ENCODE results near the gene TRIP12. TPM values are rescaled to one million over a fixed set of nuclear protein-coding genes. Genes with fewer than 3 reads are reported as not detected.
"Not testable (repeated sequence)": the region's sequence is repeated elsewhere in the genome, so short reads cannot be mapped to it uniquely, and the experiment has no call there.

Gene TRIP12
- total RNA-seq = 100 to 1,000 TPM; 232 to 296 TPM

GRCh38 chr2:229921892-229922448 is at the start of gene TRIP12:
Gene TRIP12 (minus strand): TSS chr2:229922009. CDS start chr2:229880079, 41,930 bp downstream.
- Mint-ChIP-seq H3K4me3 (peak within 1 kb of the TSS; percentile 99), H3K27me3 (no peaks in the 10 kb centered on the region), H3K4me1 (peaks cover 48% of the 10 kb centered on the region), H3K9me3 (no peaks in the 10 kb centered on the region), H3K27ac (peak within 1 kb of the TSS; percentile 98), H3K36me3 (ENCODE audit: low read depth) (peaks cover 32% of the 10 kb centered on the region)
- peak; percentile 91 for DNase-seq
- CTCF ChIA-PET = interaction anchor here (0.7 to 1.1 kb wide), 4 partner anchors 11 to 247 kb away, joined by 3 to 7 read pairs (median 3); no protein-coding TSS in a partner anchor
- POLR2A ChIA-PET = interaction anchor here (0.6 kb wide), 1 partner anchor 152 kb away, joined by 3 read pairs; no protein-coding TSS in a partner anchor

- CTCF ChIA-PET = interaction anchor here (0.6 kb wide), 2 partner anchors 639 to 1011 kb away, joined by 3 to 7 read pairs; no protein-coding TSS in a partner anchor
- Mint-ChIP-seq H3K27me3 (no peaks in the 10 kb centered on the region), H3K4me1 (no peaks in the 10 kb centered on the region), H3K27ac (no peak overlapping the region), H3K4me3 (no peak overlapping the region), H3K36me3 (ENCODE audit: low read depth) (no peaks in the 10 kb centered on the region), H3K9me3 (no peaks in the 10 kb centered on the region)
- no peak for DNase-seq
- POLR2A ChIA-PET = no interaction called here
Measured at GRCh38 chr2:229971298-229971790, 49.5 kb upstream of the TRIP12 start.

- Mint-ChIP-seq H3K27me3 (no peaks in the 10 kb centered on the region), H3K27ac (no peak overlapping the region), H3K9me3 (no peaks in the 10 kb centered on the region), H3K4me1 (no peaks in the 10 kb centered on the region), H3K4me3 (no peak overlapping the region), H3K36me3 (ENCODE audit: low read depth) (no peaks in the 10 kb centered on the region)
- POLR2A ChIA-PET = no interaction called here
- no peak for DNase-seq
- CTCF ChIA-PET = interaction anchor here (1.2 kb wide), 1 partner anchor 190 kb away, joined by 3 read pairs; no protein-coding TSS in a partner anchor
Measured at GRCh38 chr2:229970406-229970805, 48.6 kb upstream of the TRIP12 start.

- POLR2A ChIA-PET = no interaction called here
- CTCF ChIA-PET = interaction anchor here (1.2 kb wide), 1 partner anchor 191 kb away, joined by 3 read pairs; no protein-coding TSS in a partner anchor
- DNase-seq = no peak
- Mint-ChIP-seq H3K27ac (no peak overlapping the region), H3K27me3 (no peaks in the 10 kb centered on the region), H3K36me3 (ENCODE audit: low read depth) (no peaks in the 10 kb centered on the region), H3K4me3 (no peak overlapping the region), H3K4me1 (no peaks in the 10 kb centered on the region), H3K9me3 (no peaks in the 10 kb centered on the region)
Measured at GRCh38 chr2:229969921-229970320, 48.1 kb upstream of the TRIP12 start.

- H3K4me1 Mint-ChIP-seq; DNase-seq; H3K36me3 Mint-ChIP-seq (ENCODE audit: low read depth); H3K27ac Mint-ChIP-seq; H3K9me3 Mint-ChIP-seq; H3K27me3 Mint-ChIP-seq; POLR2A ChIA-PET; H3K4me3 Mint-ChIP-seq: not testable (repeated sequence)
- CTCF ChIA-PET = interaction anchor here (0.7 kb wide), 1 partner anchor 884 kb away, joined by 3 read pairs; no protein-coding TSS in a partner anchor
Measured at GRCh38 chr2:229963596-229963995, 41.8 kb upstream of the TRIP12 start.

GRCh38 chr2:229956491-229956890 is 34.7 kb upstream of the TRIP12 start:
- no peaks in the 10 kb centered on the region for H3K4me1 Mint-ChIP-seq
- ChIA-PET CTCF (no interaction called here), POLR2A (no interaction called here)
- no peaks in the 10 kb centered on the region for H3K9me3 Mint-ChIP-seq
- no peak for DNase-seq
- no peak overlapping the region for H3K27ac Mint-ChIP-seq
- H3K4me3 Mint-ChIP-seq = no peak overlapping the region
- no peaks in the 10 kb centered on the region for H3K27me3 Mint-ChIP-seq
- H3K36me3 Mint-ChIP-seq (ENCODE audit: low read depth) = no peaks in the 10 kb centered on the region

- Mint-ChIP-seq H3K9me3 (no peaks in the 10 kb centered on the region), H3K4me1 (no peaks in the 10 kb centered on the region), H3K4me3 (no peak overlapping the region), H3K36me3 (ENCODE audit: low read depth) (no peaks in the 10 kb centered on the region), H3K27ac (no peak overlapping the region), H3K27me3 (no peaks in the 10 kb centered on the region)
- ChIA-PET POLR2A (no interaction called here), CTCF (no interaction called here)
- no peak for DNase-seq
Measured at GRCh38 chr2:229955663-229956062, 33.9 kb upstream of the TRIP12 start.

- no peak overlapping the region for H3K4me3 Mint-ChIP-seq
- no peak for DNase-seq
- CTCF ChIA-PET = no interaction called here
- no peaks in the 10 kb centered on the region for H3K27me3 Mint-ChIP-seq
- POLR2A ChIA-PET = no interaction called here
- no peak overlapping the region for H3K27ac Mint-ChIP-seq
- H3K36me3 Mint-ChIP-seq (ENCODE audit: low read depth) = no peaks in the 10 kb centered on the region
- peaks cover 5% of the 10 kb centered on the region for H3K4me1 Mint-ChIP-seq
- H3K9me3 Mint-ChIP-seq = no peaks in the 10 kb centered on the region
Measured at GRCh38 chr2:229952256-229952835, 30.5 kb upstream of the TRIP12 start.

GRCh38 chr2:229947544-229947943 is 25.7 kb upstream of the TRIP12 start:
- no peaks in the 10 kb centered on the region for H3K9me3 Mint-ChIP-seq
- no peaks in the 10 kb centered on the region for H3K27me3 Mint-ChIP-seq
- H3K4me3 Mint-ChIP-seq = no peak overlapping the region
- POLR2A ChIA-PET = no interaction called here
- CTCF ChIA-PET = no interaction called here
- DNase-seq = no peak
- H3K36me3 Mint-ChIP-seq (ENCODE audit: low read depth) = no peaks in the 10 kb centered on the region
- H3K27ac Mint-ChIP-seq = no peak overlapping the region
- peaks cover 9% of the 10 kb centered on the region for H3K4me1 Mint-ChIP-seq

GRCh38 chr2:229945975-229946374 is 24.2 kb upstream of the TRIP12 start:
- H3K4me1 Mint-ChIP-seq = peaks cover 9% of the 10 kb centered on the region
- no peaks in the 10 kb centered on the region for H3K27me3 Mint-ChIP-seq
- no peaks in the 10 kb centered on the region for H3K9me3 Mint-ChIP-seq
- no peak for DNase-seq
- CTCF ChIA-PET = no interaction called here
- no peaks in the 10 kb centered on the region for H3K36me3 Mint-ChIP-seq (ENCODE audit: low read depth)
- no peak overlapping the region for H3K27ac Mint-ChIP-seq
- POLR2A ChIA-PET = no interaction called here
- no peak overlapping the region for H3K4me3 Mint-ChIP-seq

GRCh38 chr2:229943770-229944449 is 22.1 kb upstream of the TRIP12 start:
- no peaks in the 10 kb centered on the region for H3K9me3 Mint-ChIP-seq
- no peak overlapping the region for H3K4me3 Mint-ChIP-seq
- no peaks in the 10 kb centered on the region for H3K36me3 Mint-ChIP-seq (ENCODE audit: low read depth)
- H3K4me1 Mint-ChIP-seq = peaks cover 9% of the 10 kb centered on the region
- DNase-seq = no peak
- POLR2A ChIA-PET = no interaction called here
- no peak overlapping the region for H3K27ac Mint-ChIP-seq
- H3K27me3 Mint-ChIP-seq = no peaks in the 10 kb centered on the region
- CTCF ChIA-PET = interaction anchor here (0.9 kb wide), 1 partner anchor 10 kb away, joined by 3 read pairs; no protein-coding TSS in a partner anchor

GRCh38 chr2:229943171-229943570 is 21.4 kb upstream of the TRIP12 start:
- Mint-ChIP-seq H3K4me1 (peaks cover 9% of the 10 kb centered on the region), H3K27ac (no peak overlapping the region), H3K36me3 (ENCODE audit: low read depth) (no peaks in the 10 kb centered on the region), H3K27me3 (no peaks in the 10 kb centered on the region), H3K4me3 (no peak overlapping the region), H3K9me3 (no peaks in the 10 kb centered on the region)
- no peak for DNase-seq
- CTCF ChIA-PET = no interaction called here
- POLR2A ChIA-PET = no interaction called here

- Mint-ChIP-seq H3K4me3 (no peak overlapping the region), H3K4me1 (peaks cover 9% of the 10 kb centered on the region), H3K36me3 (ENCODE audit: low read depth) (no peaks in the 10 kb centered on the region), H3K27ac (no peak overlapping the region), H3K27me3 (no peaks in the 10 kb centered on the region), H3K9me3 (peaks cover 2% of the 10 kb centered on the region)
- ChIA-PET POLR2A (no interaction called here), CTCF (no interaction called here)
- no peak for DNase-seq
Measured at GRCh38 chr2:229942671-229943070, 20.9 kb upstream of the TRIP12 start.

Data from activated CD4-positive, alpha-beta T cell treated with anti-CD3 and anti-CD28 coated beads, Interleukin-2, amount 10 ng/mL, durations not matched to agents 7 days and 5 days (primary cell).